Activated CD8-positive, alpha-beta T cell treated with anti-CD3 and anti-CD28 coated beads for 36 hours (primary cell): Measurements from ENCODE around the gene CTDSP2. TPM values are rescaled to one million over a fixed set of nuclear protein-coding genes. Genes with fewer than 3 reads are reported as not detected.
"Not testable (repeated sequence)": the region's sequence is repeated elsewhere in the genome, so short reads cannot be mapped to it uniquely, and the experiment has no call there.

Experiments
- ATAC-seq: fragments of 200-7000 bp; cut with Tn5 transposase; one replicate; pipeline ENCODE4 v1.10.0; 2021; ENCODE audit warnings: mild to moderate bottlenecking, moderate library complexity
- CTCF ChIA-PET: fragments of 350-600 bp; sonication (Branson Sonifier 250); formaldehyde crosslinking; loops from one replicate; lab custom pipeline; 2021; ENCODE audit warnings: antibody characterized with exemption; lab: Charles Lee
- POLR2A ChIA-PET: fragments of 350-600 bp; sonication (Branson Sonifier 250); formaldehyde crosslinking; loops from one replicate; lab custom pipeline; 2021; ENCODE audit warnings: antibody characterized with exemption; lab: Charles Lee
- DNase-seq: peaks from one replicate; pipeline ENCODE4 v3.0.0-alpha.2; 2020
- H3K27ac Mint-ChIP-seq: one replicate; pipeline ENCODE4 v1.8.0; 2021; ENCODE audit warnings: mild to moderate bottlenecking, mixed read lengths
- H3K27me3 Mint-ChIP-seq: one replicate; pipeline ENCODE4 v1.8.0; 2021; ENCODE audit warnings: mixed read lengths
- H3K36me3 Mint-ChIP-seq: one replicate; pipeline ENCODE4 v1.8.0; 2021; ENCODE audit warnings: low read depth, mixed read lengths
- H3K4me1 Mint-ChIP-seq: one replicate; pipeline ENCODE4 v1.8.0; 2021; ENCODE audit warnings: low read depth, mixed read lengths
- H3K4me3 Mint-ChIP-seq: one replicate; pipeline ENCODE4 v1.8.0; 2021; ENCODE audit warnings: mild to moderate bottlenecking, moderate library complexity, mixed read lengths
- H3K9me3 Mint-ChIP-seq: one replicate; pipeline ENCODE4 v1.8.0; 2021; ENCODE audit warnings: mixed read lengths
- intact Hi-C: fragments of 100-400 bp; cut with micrococcal nuclease; formaldehyde crosslinking; loops from one replicate; pipeline ENCODE4 v1.10.0; 2022
- total RNA-seq, 2 experiments: library from RNA; stranded (reverse); gene quantifications; one replicate each; pipeline ENCODE4 v1.2.3, GENCODE V29; 2021
- TF ChIP-seq, protein P1 (sequence below): fragments of 200-600 bp; IDR thresholded peaks from one replicate; pipeline ENCODE4 v1.8.0; 2022; ENCODE audit warnings: antibody characterized with exemption, mild to moderate bottlenecking

CTDSP2 gene
- total RNA-seq, 2 experiments from 2014 or later, result 67.1 to 67.2 TPM

GRCh38 chr12:57885207-57885606 is 38.7 kb upstream of the CTDSP2 start:
- H3K4me3 Mint-ChIP-seq, result no peak overlapping the region
- ATAC-seq, result no peak
- H3K4me1 Mint-ChIP-seq, result peaks cover 8% of the 10 kb centered on the region
- POLR2A ChIA-PET, result interaction anchor here (4.0 kb wide), 1 partner anchor 9 kb away, joined by 25 read pairs; no protein-coding TSS in a partner anchor
- intact Hi-C loops, result no loop called here
- peaks cover 4% of the 10 kb centered on the region for H3K9me3 Mint-ChIP-seq
- TF ChIP-seq, protein P1, sequence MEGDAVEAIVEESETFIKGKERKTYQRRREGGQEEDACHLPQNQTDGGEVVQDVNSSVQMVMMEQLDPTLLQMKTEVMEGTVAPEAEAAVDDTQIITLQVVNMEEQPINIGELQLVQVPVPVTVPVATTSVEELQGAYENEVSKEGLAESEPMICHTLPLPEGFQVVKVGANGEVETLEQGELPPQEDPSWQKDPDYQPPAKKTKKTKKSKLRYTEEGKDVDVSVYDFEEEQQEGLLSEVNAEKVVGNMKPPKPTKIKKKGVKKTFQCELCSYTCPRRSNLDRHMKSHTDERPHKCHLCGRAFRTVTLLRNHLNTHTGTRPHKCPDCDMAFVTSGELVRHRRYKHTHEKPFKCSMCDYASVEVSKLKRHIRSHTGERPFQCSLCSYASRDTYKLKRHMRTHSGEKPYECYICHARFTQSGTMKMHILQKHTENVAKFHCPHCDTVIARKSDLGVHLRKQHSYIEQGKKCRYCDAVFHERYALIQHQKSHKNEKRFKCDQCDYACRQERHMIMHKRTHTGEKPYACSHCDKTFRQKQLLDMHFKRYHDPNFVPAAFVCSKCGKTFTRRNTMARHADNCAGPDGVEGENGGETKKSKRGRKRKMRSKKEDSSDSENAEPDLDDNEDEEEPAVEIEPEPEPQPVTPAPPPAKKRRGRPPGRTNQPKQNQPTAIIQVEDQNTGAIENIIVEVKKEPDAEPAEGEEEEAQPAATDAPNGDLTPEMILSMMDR, result no peak
- CTCF ChIA-PET, result no interaction called here
- H3K36me3 Mint-ChIP-seq, result no peaks in the 10 kb centered on the region
- no peak for DNase-seq
- no peaks in the 10 kb centered on the region for H3K27me3 Mint-ChIP-seq
- H3K27ac Mint-ChIP-seq, result no peak overlapping the region

DNA sequence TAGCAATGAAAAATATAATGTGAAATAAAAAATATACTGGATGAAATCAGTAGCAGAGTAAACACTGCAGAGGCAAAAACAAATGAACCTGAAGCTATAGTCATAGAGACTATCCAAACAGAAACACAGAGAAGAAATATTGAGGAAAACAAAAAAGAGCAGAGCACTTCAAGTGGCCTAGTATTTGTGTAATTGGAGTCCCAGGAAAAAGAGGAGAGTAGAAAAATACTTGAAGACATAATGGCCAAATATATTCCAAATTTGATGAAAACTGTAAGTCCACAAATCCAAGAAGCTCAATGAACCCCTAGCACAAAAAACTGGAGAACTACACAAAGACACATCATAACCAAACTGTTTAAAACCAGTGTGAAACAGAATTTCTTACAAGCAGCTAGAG is 37.2 kb upstream of the CTDSP2 start:
- intact Hi-C loops, result no loop called here
- DNase-seq (no peak), ATAC-seq (no peak)
- H3K4me3 Mint-ChIP-seq, result no peak overlapping the region
- H3K9me3 Mint-ChIP-seq, result peaks cover 4% of the 10 kb centered on the region
- no peaks in the 10 kb centered on the region for H3K27me3 Mint-ChIP-seq
- no peaks in the 10 kb centered on the region for H3K36me3 Mint-ChIP-seq
- ChIA-PET POLR2A (interaction anchor here (0.9 to 4.0 kb wide), 2 partner anchors 11 to 16 kb away, joined by 4 to 25 read pairs; no protein-coding TSS in a partner anchor), CTCF (interaction anchor here (0.6 to 0.7 kb wide), 3 partner anchors 21 to 52 kb away, joined by 3 read pairs; no protein-coding TSS in a partner anchor)
- TF ChIP-seq, protein P1, result no peak
- no peak overlapping the region for H3K27ac Mint-ChIP-seq
- H3K4me1 Mint-ChIP-seq, result peaks cover 7% of the 10 kb centered on the region

- H3K27me3 Mint-ChIP-seq, result no peaks in the 10 kb centered on the region
- DNase-seq (no peak), ATAC-seq (no peak)
- intact Hi-C loops, result no loop called here
- peaks cover 4% of the 10 kb centered on the region for H3K9me3 Mint-ChIP-seq
- TF ChIP-seq, protein P1, result no peak
- ChIA-PET POLR2A (interaction anchor here (4.0 kb wide), 1 partner anchor 12 kb away, joined by 25 read pairs; no protein-coding TSS in a partner anchor), CTCF (interaction anchor here (1.9 kb wide), 1 partner anchor 13 kb away, joined by 13 read pairs; no protein-coding TSS in a partner anchor)
- H3K27ac Mint-ChIP-seq, result no peak overlapping the region
- peaks cover 2% of the 10 kb centered on the region for H3K4me1 Mint-ChIP-seq
- H3K4me3 Mint-ChIP-seq, result no peak overlapping the region
- H3K36me3 Mint-ChIP-seq, result no peaks in the 10 kb centered on the region
These were observed 36.5 kb upstream of the CTDSP2 start for GRCh38 chr12:57883057-57883456.

DNA sequence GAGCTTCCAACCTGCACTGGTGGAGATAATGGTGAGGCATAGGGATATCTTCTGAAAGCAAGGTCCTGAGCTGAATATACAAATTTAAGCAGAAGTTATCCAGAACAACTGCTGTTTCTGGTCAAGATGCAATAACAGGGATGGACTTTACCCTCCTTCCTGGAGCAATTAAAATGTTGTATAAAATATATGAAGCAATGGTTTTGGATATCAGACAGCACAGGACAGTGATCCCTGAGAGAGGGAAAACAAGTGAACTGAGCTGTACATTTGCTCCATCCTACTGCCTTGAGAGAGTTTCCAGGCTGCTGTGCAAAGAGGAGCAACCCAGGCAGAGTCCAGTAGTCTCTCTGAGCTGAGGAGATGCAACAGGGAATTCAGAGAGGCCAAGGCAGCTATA is 36.0 kb upstream of the CTDSP2 start:
- Mint-ChIP-seq H3K9me3 (peaks cover 4% of the 10 kb centered on the region), H3K27me3 (peaks cover 1% of the 10 kb centered on the region), H3K4me3 (no peak overlapping the region), H3K36me3 (no peaks in the 10 kb centered on the region), H3K4me1 (no peaks in the 10 kb centered on the region), H3K27ac (no peak overlapping the region)
- intact Hi-C loops, result no loop called here
- ATAC-seq (no peak), DNase-seq (no peak)
- TF ChIP-seq, protein P1, result no peak
- CTCF ChIA-PET, result interaction anchor here (0.6 to 1.9 kb wide), 2 partner anchors 13 to 52 kb away, joined by 3 to 13 read pairs; no protein-coding TSS in a partner anchor
- POLR2A ChIA-PET, result interaction anchor here (0.5 to 4.0 kb wide), 2 partner anchors 12 to 55 kb away, joined by 3 to 25 read pairs; no protein-coding TSS in a partner anchor

DNA sequence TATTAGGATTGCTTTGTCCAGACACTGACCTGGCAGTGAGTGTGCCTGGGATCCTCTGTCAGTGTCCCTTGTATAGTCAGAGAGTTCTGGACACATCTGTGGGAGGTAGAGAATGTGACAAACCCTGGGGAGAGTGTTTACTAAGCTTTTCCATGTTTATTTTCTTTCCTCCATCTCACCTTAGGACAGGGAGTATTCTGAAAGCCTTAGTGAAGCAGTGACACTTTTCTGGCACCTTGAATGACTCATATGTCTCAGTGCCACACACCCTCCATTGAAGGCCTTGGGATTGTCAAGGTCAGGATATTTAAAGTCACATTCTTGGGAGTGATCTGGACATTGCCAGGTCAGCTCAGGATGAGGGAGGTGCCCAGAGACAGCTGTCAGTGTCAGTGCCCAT is 34.9 kb upstream of the CTDSP2 start:
- intact Hi-C loops, result no loop called here
- no peak for ATAC-seq
- ChIA-PET POLR2A (interaction anchor here (4.0 kb wide), 1 partner anchor 13 kb away, joined by 25 read pairs; no protein-coding TSS in a partner anchor), CTCF (interaction anchor here (1.9 kb wide), 1 partner anchor 14 kb away, joined by 13 read pairs; no protein-coding TSS in a partner anchor)
- Mint-ChIP-seq H3K27ac (no peak overlapping the region), H3K36me3 (no peaks in the 10 kb centered on the region), H3K4me1 (peaks cover 3% of the 10 kb centered on the region), H3K27me3 (peaks cover 3% of the 10 kb centered on the region), H3K4me3 (no peak overlapping the region), H3K9me3 (peaks cover 4% of the 10 kb centered on the region)
- DNase-seq, result no peak
- TF ChIP-seq, protein P1, result no peak

DNA sequence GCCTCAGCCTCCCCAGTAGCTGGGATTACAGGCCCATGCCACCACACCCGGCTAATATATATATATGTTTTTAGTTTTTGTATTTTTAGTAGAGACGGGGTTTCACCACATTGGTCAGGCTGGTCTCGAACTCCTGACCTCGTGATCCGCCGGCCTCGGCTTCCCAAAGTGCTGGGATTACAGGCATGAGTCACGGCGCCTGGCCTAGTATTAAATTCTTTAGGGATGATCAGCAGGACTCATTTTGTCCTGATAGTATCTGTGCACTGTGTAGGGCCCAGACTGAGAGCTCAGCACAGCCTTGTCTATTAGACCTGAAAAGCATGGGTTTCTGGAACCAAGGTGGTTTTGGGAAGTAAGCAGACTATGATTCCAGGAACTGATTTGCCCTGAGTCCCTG is 34.5 kb upstream of the CTDSP2 start:
- intact Hi-C loops, DNase-seq, H3K4me3 Mint-ChIP-seq, H3K4me1 Mint-ChIP-seq, H3K27me3 Mint-ChIP-seq, H3K9me3 Mint-ChIP-seq, ATAC-seq, H3K36me3 Mint-ChIP-seq, H3K27ac Mint-ChIP-seq: not testable (repeated sequence)
- POLR2A ChIA-PET, result interaction anchor here (1.0 to 4.0 kb wide), 2 partner anchors 14 to 16 kb away, joined by 4 to 25 read pairs; no protein-coding TSS in a partner anchor
- CTCF ChIA-PET, result interaction anchor here (1.0 to 1.9 kb wide), 2 partner anchors 15 to 77 kb away, joined by 3 to 13 read pairs; no protein-coding TSS in a partner anchor
